B cell (primary cell): ENCODE results near the gene VAV3. TPM values are rescaled to one million over a fixed set of nuclear protein-coding genes. Genes with fewer than 3 reads are reported as not detected.

Source experiments
- ATAC-seq: fragments of 200-7000 bp; cut with Tn5 transposase; one replicate; pipeline ENCODE4 v1.10.0; 2021; ENCODE audit warnings: low read depth, mild to moderate bottlenecking, moderate number of reproducible peaks, moderate library complexity
- CTCF ChIA-PET: fragments of 350-600 bp; sonication (Branson Sonifier 250); formaldehyde crosslinking; loops from one replicate; lab custom pipeline; 2021; ENCODE audit warnings: antibody characterized with exemption, inconsistent platforms; lab: Charles Lee
- POLR2A ChIA-PET: fragments of 350-600 bp; sonication (Branson Sonifier 250); formaldehyde crosslinking; loops from one replicate; lab custom pipeline; 2021; ENCODE audit warnings: antibody characterized with exemption; lab: Charles Lee
- DNase-seq: peaks from one replicate; pipeline ENCODE4 v3.0.0; 2013
- H2AFZ ChIP-seq: 2 replicates; pipeline ENCODE4 v1.6.1; 2012; ENCODE audit warnings: mild to moderate bottlenecking, low read depth, low read length; ENCODE audit not compliant: insufficient read depth, poor library complexity, severe bottlenecking
- H3K27ac ChIP-seq, 2 donors: 1 replicate in 1 of 2; 2 replicates in 1 of 2; pipeline ENCODE4 v1.5.1; 2012 to 2013; ENCODE audit warnings: low read length in 2 of 2, mild to moderate bottlenecking in 2 of 2, moderate library complexity in 1 of 2
- H3K27me3 ChIP-seq, 4 experiments: fragments of 200-600 bp in 1 of 4; sonication (generic) in 1 of 4; replicated peaks in 1 of 4; 1 replicate in 2 of 4; 2 replicates in 2 of 4; pipeline versions ENCODE4 v1.6.1 to v1.7.0; 2013 to 2016; ENCODE audit warnings: low read length in 3 of 4, mild to moderate bottlenecking in 2 of 4, mixed read lengths in 1 of 4, moderate library complexity in 1 of 4; ENCODE audit not compliant: insufficient read depth in 4 of 4, control insufficient read depth in 3 of 4; ENCODE audit errors: control extremely low read depth in 1 of 4
- H3K36me3 ChIP-seq, 2 experiments: replicated peaks in 1 of 2; 1 replicate in 1 of 2; 2 replicates in 1 of 2; pipeline versions ENCODE4 v1.6.1 to v1.7.1; 2013; ENCODE audit warnings: low read length in 1 of 2; ENCODE audit not compliant: insufficient read depth in 2 of 2, control insufficient read depth in 1 of 2; ENCODE audit errors: control extremely low read depth in 1 of 2, extremely low read depth in 1 of 2
- H3K4me1 ChIP-seq, 2 donors: fragments of 200-600 bp in 1 of 2; sonication (generic) in 1 of 2; 1 replicate in 1 of 2; 2 replicates in 1 of 2; pipeline versions ENCODE4 v1.5.1 to v1.6.1; 2013 to 2017; ENCODE audit warnings: low read length in 2 of 2; ENCODE audit not compliant: control insufficient read depth in 2 of 2, insufficient read depth in 2 of 2
- H3K4me2 ChIP-seq: replicated peaks from 2 replicates; pipeline ENCODE3; 2012; ENCODE audit warnings: mild to moderate bottlenecking, low read depth, low read length; ENCODE audit not compliant: poor library complexity, severe bottlenecking
- H3K4me3 ChIP-seq, 5 experiments: fragments of 200-600 bp in 1 of 5; sonication (generic) in 1 of 5; 1 replicate in 3 of 5; 2 replicates in 2 of 5; pipeline versions ENCODE4 v1.5.1 to v1.7.0; 2011 to 2016; ENCODE audit warnings: low read length in 4 of 5, mild to moderate bottlenecking in 4 of 5, low read depth in 2 of 5, control low read depth in 1 of 5, moderate library complexity in 1 of 5; ENCODE audit not compliant: insufficient read depth in 1 of 5; ENCODE audit errors: control extremely low read depth in 1 of 5, extremely low read depth in 1 of 5
- H3K79me2 ChIP-seq: fragments of 200-600 bp; sonication (generic); one replicate; pipeline ENCODE4 v1.6.0; 2016; ENCODE audit warnings: low read length; ENCODE audit not compliant: control insufficient read depth, insufficient read depth
- H3K9ac ChIP-seq: fragments of 200-600 bp; sonication (generic); 2 replicates; pipeline ENCODE4 v1.6.1; 2017; ENCODE audit warnings: mild to moderate bottlenecking, low read length, moderate library complexity
- H3K9me3 ChIP-seq, 3 donors: one replicate each; pipeline versions ENCODE4 v1.6.1 to v1.7.1; 2013; ENCODE audit warnings: low read length in 2 of 3; ENCODE audit not compliant: control insufficient read depth in 2 of 3, insufficient read depth in 1 of 3; ENCODE audit errors: control extremely low read depth in 1 of 3
- H4K20me1 ChIP-seq: 2 replicates; pipeline ENCODE4 v1.6.0; 2012; ENCODE audit warnings: mild to moderate bottlenecking, low read length; ENCODE audit not compliant: insufficient read depth, control insufficient read depth, poor library complexity, severe bottlenecking
- H3K27ac Mint-ChIP-seq: one replicate; pipeline ENCODE4 v1.8.0; 2021; ENCODE audit warnings: mixed read lengths
- H3K27me3 Mint-ChIP-seq: one replicate; pipeline ENCODE4 v1.8.0; 2021; ENCODE audit warnings: mixed read lengths
- H3K4me1 Mint-ChIP-seq: one replicate; pipeline ENCODE4 v1.8.0; 2021; ENCODE audit warnings: mixed read lengths
- H3K4me3 Mint-ChIP-seq: one replicate; pipeline ENCODE4 v1.8.0; 2021; ENCODE audit warnings: mixed read lengths
- H3K9me3 Mint-ChIP-seq: one replicate; pipeline ENCODE4 v1.8.0; 2022; ENCODE audit warnings: mixed read lengths; ENCODE audit not compliant: insufficient read depth
- CTCF ChIP-seq: fragments of 200-600 bp; IDR thresholded peaks from one replicate; pipeline ENCODE4 v1.8.0; 2022; ENCODE audit warnings: antibody characterized with exemption, mild to moderate bottlenecking
- EZH2 ChIP-seq: IDR thresholded peaks from 2 replicates; pipeline ENCODE4 v1.6.1; 2012; ENCODE audit warnings: borderline replicate concordance, low read depth, mild to moderate bottlenecking, moderate library complexity, low read length; ENCODE audit not compliant: insufficient read depth, poor library complexity, severe bottlenecking
- WGBS: methylation state at CpG from one replicate; pipeline ENCODE4 v1.1.5; 2013; ENCODE audit warnings: missing lambda C conversion rate; ENCODE audit not compliant: insufficient coverage; 5-methylcytosine and 5-hydroxymethylcytosine counted together
- intact Hi-C: fragments of 100-400 bp; cut with micrococcal nuclease; formaldehyde crosslinking; loops from one replicate; pipeline ENCODE4 v1.10.0; 2022
- polyA plus RNA-seq: library from polyadenylated mRNA; depleted of rRNA; stranded (reverse); fragments of >200 nt; gene quantifications from 2 replicates; pipeline ENCODE4 v1.2.3, GENCODE V29; 2012
- total RNA-seq, 2 donors: library from RNA; stranded (reverse); fragments of 120-200 nt in 1 of 2; gene quantifications; 1 replicate in 1 of 2; 2 replicates in 1 of 2; pipeline versions ENCODE4 v1.2.3 to v1.2.4, GENCODE V29; 2013 to 2022

Gene VAV3
- total and polyA plus RNA-seq, 2 donors (not counting 1 experiment from before 2014, with no cell fraction given): 14.8 to 32.5 TPM

- ChIA-PET CTCF (no interaction called here), POLR2A (no interaction called here)
- Mint-ChIP-seq H3K27ac (no peak overlapping the region), H3K4me1 (no peaks in the 10 kb centered on the region), H3K27me3 (no peaks in the 10 kb centered on the region), H3K4me3 (no peak overlapping the region), H3K9me3 (no peaks in the 10 kb centered on the region)
- H3K9ac ChIP-seq: no peak overlapping the region
- WGBS: 76% methylated on average over 3 of the region's 5 CpGs
- intact Hi-C loops: no loop called here
- no peaks in the 10 kb centered on the region for H3K9me3 ChIP-seq
- H3K36me3 ChIP-seq: peaks cover 2 to 9% of the 10 kb centered on the region in 2 experiments
- no peak overlapping the region for H3K4me2 ChIP-seq
- no peak overlapping the region for H3K27ac ChIP-seq
- no peak for DNase-seq
- no peak for ATAC-seq
- H3K27me3 ChIP-seq: no peaks in the 10 kb centered on the region
- no peaks in the 10 kb centered on the region for H3K79me2 ChIP-seq
- H3K4me3 ChIP-seq: no peak overlapping the region
- TF ChIP-seq CTCF (no peak), EZH2 (no peak)
- no peaks in the 10 kb centered on the region for H3K4me1 ChIP-seq
- peaks cover 4% of the 10 kb centered on the region for H4K20me1 ChIP-seq
- H2AFZ ChIP-seq: no peak overlapping the region
Observed at GRCh38 chr1:107633596-107633995, 331.4 kb downstream of the VAV3 start.

- DNase-seq: no peak
- no peak overlapping the region for H3K9ac ChIP-seq
- no peaks in the 10 kb centered on the region for H3K27me3 ChIP-seq
- no peaks in the 10 kb centered on the region for H3K79me2 ChIP-seq
- ChIA-PET POLR2A (no interaction called here), CTCF (no interaction called here)
- H3K27ac ChIP-seq: no peak overlapping the region
- H3K27me3 Mint-ChIP-seq: no peaks in the 10 kb centered on the region
- 80% methylated on average over 1 of the region's 2 CpGs for WGBS
- no peak for TF ChIP-seq EZH2
- TF ChIP-seq CTCF: no peak
- H2AFZ ChIP-seq: no peak overlapping the region
- H3K4me3 ChIP-seq: no peak overlapping the region
- no peak overlapping the region for H3K27ac Mint-ChIP-seq
- H3K4me3 Mint-ChIP-seq: no peak overlapping the region
- H3K4me1 Mint-ChIP-seq: peaks cover 8% of the 10 kb centered on the region
- H3K36me3 ChIP-seq: peaks cover 13 to 21% of the 10 kb centered on the region in 2 experiments
- no peak overlapping the region for H3K4me2 ChIP-seq
- H3K9me3 Mint-ChIP-seq: no peaks in the 10 kb centered on the region
- no peak for ATAC-seq
- intact Hi-C loops: no loop called here
- H4K20me1 ChIP-seq: no peaks in the 10 kb centered on the region
- no peaks in the 10 kb centered on the region for H3K4me1 ChIP-seq
- peaks cover 0 to 11% (median 0%) of the 10 kb centered on the region in 3 donors for H3K9me3 ChIP-seq
Observed at GRCh38 chr1:107626073-107626796, 338.7 kb downstream of the VAV3 start.
